Measurements from ENCODE around the gene XYLT1. TPM values are rescaled to one million over a fixed set of nuclear protein-coding genes. Genes with fewer than 3 reads are reported as not detected.
A peak's percentile ranks its signal among the peaks of the same experiment; 100 is the strongest.

XYLT1 gene
- total and polyA plus RNA-seq, 10 of the 15 experiments (the other 5 are each of a cell fraction or from before 2014, with no cell fraction given) = 0.88 to 14.8 (median 5.8) TPM

GRCh38 chr16:17302620-17303019 lies 168.1 kb downstream of the XYLT1 start:
- H3K4me3 ChIP-seq = no peak overlapping the region
- ATAC-seq (no peak), FAIRE-seq (no peak), DNase-seq (ENCODE audit: low read depth, low spot score) (no peak)
- WGBS (ENCODE audit: insufficient coverage, insufficient replicate concordance, low lambda C conversion rate, missing lambda C conversion rate) = 47% methylated on average over 3 of the region's 3 CpGs
- H4K20me1 ChIP-seq (ENCODE audit: control insufficient read depth, insufficient read depth) = no peaks in the 10 kb centered on the region
- H3K9me3 ChIP-seq (replicated peaks; ENCODE audit: control insufficient read depth, insufficient read depth, low read length) = no peaks in the 10 kb centered on the region
- peak overlapping the region; percentile 14 for H3K27ac ChIP-seq (ENCODE audit: control insufficient read depth, insufficient read depth)
- BruUV-seq (replicated peaks) = no TSS peak
- H3K4me1 ChIP-seq (ENCODE audit: control insufficient read depth, insufficient read depth, low read length) = peaks cover 44% of the 10 kb centered on the region
- no peaks in the 10 kb centered on the region for H3K79me2 ChIP-seq (ENCODE audit: control insufficient read depth, insufficient read depth, low read length)
- H3K27me3 ChIP-seq (replicated peaks in 1 of 2; ENCODE audit: control insufficient read depth in 2 of 2, insufficient read depth in 2 of 2, low read length in 1 of 2) = no peaks in the 10 kb centered on the region
- intact Hi-C loops (cut with micrococcal nuclease; ENCODE audit: unreplicated experiment) = loop anchor here (2.0 to 10.0 kb wide), 5 partner anchors 66 to 275 kb away; no protein-coding TSS in a partner anchor
- CTCF ChIA-PET = interaction anchor here (0.6 to 8.2 kb wide), 17 partner anchors 12 to 277 kb away, joined by 3 to 85 read pairs (median 4); no protein-coding TSS in a partner anchor
- no peaks in the 10 kb centered on the region for H3K36me3 ChIP-seq (ENCODE audit: control insufficient read depth in 2 of 2, insufficient read depth in 2 of 2, low read length in 1 of 2)
- no peak overlapping the region for H3K9ac ChIP-seq (ENCODE audit: control insufficient read depth, insufficient read depth, low read length)
- H3K4me2 ChIP-seq (ENCODE audit: control insufficient read depth, insufficient read depth) = peak overlapping the region; percentile 26
- SMC1A ChIA-PET (ENCODE audit: uncharacterized antibody, unreplicated experiment) = interaction anchor here (0.9 to 12.6 kb wide), 29 partner anchors 10 to 1496 kb away, joined by 3 to 241 read pairs (median 5); no protein-coding TSS in a partner anchor
- in situ Hi-C loops (cut with MboI) = loop anchor here (5.0 kb wide), 1 partner anchor 165 kb away; no protein-coding TSS in a partner anchor
- no peak overlapping the region for H2AFZ ChIP-seq (ENCODE audit: control insufficient read depth, low read depth, low read length)
- RAD21 ChIA-PET (ENCODE audit: unreplicated experiment) = interaction anchor here (1.0 to 8.9 kb wide), 24 partner anchors 10 to 290 kb away, joined by 3 to 109 read pairs (median 8); no protein-coding TSS in a partner anchor
- POLR2A ChIA-PET = interaction anchor here (0.7 to 4.8 kb wide), 11 partner anchors 9 to 165 kb away, joined by 3 to 32 read pairs (median 5); no protein-coding TSS in a partner anchor
- no peak for TF ChIP-seq TARDBP (IDR thresholded peaks at IDR 0.05; ENCODE audit: borderline replicate concordance)
- TF ChIP-seq, protein P1, sequence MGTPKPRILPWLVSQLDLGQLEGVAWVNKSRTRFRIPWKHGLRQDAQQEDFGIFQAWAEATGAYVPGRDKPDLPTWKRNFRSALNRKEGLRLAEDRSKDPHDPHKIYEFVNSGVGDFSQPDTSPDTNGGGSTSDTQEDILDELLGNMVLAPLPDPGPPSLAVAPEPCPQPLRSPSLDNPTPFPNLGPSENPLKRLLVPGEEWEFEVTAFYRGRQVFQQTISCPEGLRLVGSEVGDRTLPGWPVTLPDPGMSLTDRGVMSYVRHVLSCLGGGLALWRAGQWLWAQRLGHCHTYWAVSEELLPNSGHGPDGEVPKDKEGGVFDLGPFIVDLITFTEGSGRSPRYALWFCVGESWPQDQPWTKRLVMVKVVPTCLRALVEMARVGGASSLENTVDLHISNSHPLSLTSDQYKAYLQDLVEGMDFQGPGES (IDR thresholded peaks at IDR 0.05) = no peak
- no peak for TF ChIP-seq ZBED1 (IDR thresholded peaks at IDR 0.05; ENCODE audit: borderline replicate concordance)
- TF ChIP-seq RUNX3 (IDR thresholded peaks at IDR 0.05; ENCODE audit: low read length) = peak; percentile 61; the same call in 1 of the 2 replicates
- 0 out of 2 replicates have a peak, but pooled peaks have one; percentile 34 for TF ChIP-seq HDGF (IDR thresholded peaks at IDR 0.05)

All from GM12878 (cell line).